ENCODE data around the gene PLEKHG2.

Gene PLEKHG2

GRCh38 chr19:39409208-39410016 is 3.1 kb upstream of the PLEKHG2 start:
- Histone ChIP-seq H3K4me2 (ENCODE audit: low read depth, low read length) (peak overlapping the region; percentile 99), H3K9me3 (replicated peaks; ENCODE audit: insufficient read depth, low read length) (no peaks in the 10 kb centered on the region), H3K4me3 (ENCODE audit: low read length) (peak overlapping the region; percentile 98), H3K36me3 (replicated peaks; ENCODE audit: insufficient read depth, low read length) (peaks cover 12% of the 10 kb centered on the region; the same call in 1 of the 2 replicates), H2AFZ (ENCODE audit: low read length) (no peak overlapping the region), H4K20me1 (ENCODE audit: insufficient read depth, low read length) (peaks cover 20% of the 10 kb centered on the region; the same call in 1 of the 2 replicates), H3F3A (ENCODE audit: insufficient read depth, low read length) (peaks cover 70% of the 10 kb centered on the region), H3K79me2 (ENCODE audit: low read length) (peaks cover 24% of the 10 kb centered on the region), H3K9ac (ENCODE audit: low read length) (peak overlapping the region; percentile 99), H3K9me2 (replicated peaks; ENCODE audit: insufficient read depth, low read length) (no peaks in the 10 kb centered on the region), H3K27me3 (replicated peaks; ENCODE audit: insufficient read depth, low read length) (no peaks in the 10 kb centered on the region), H3K4me1 (ENCODE audit: low read length) (peaks cover 23% of the 10 kb centered on the region), H3K27ac (ENCODE audit: low read length) (peak overlapping the region; percentile 100)
- peak; percentile 90 for DNase-seq
- no peak for TF ChIP-seq EZH2phosphoT487 (IDR thresholded peaks at IDR 0.05; ENCODE audit: low read length)
- TF ChIP-seq CTCF (IDR thresholded peaks at IDR 0.05; ENCODE audit: low read length): 0 out of 2 replicates have a peak, but pooled peaks have one; percentile 6
- TF ChIP-seq EZH2 (optimal IDR thresholded peaks at IDR 0.05; ENCODE audit: low read depth, low read length): no peak

GRCh38 chr19:39410017-39410830 is 2.2 kb upstream of the PLEKHG2 start:
- H3K9ac ChIP-seq (ENCODE audit: low read length): peak overlapping the region; percentile 99
- no peak overlapping the region for H2AFZ ChIP-seq (ENCODE audit: low read length)
- H3K4me1 ChIP-seq (ENCODE audit: low read length): peaks cover 19% of the 10 kb centered on the region
- H3K79me2 ChIP-seq (ENCODE audit: low read length): peaks cover 24% of the 10 kb centered on the region
- H3K27me3 ChIP-seq (replicated peaks; ENCODE audit: insufficient read depth, low read length): no peaks in the 10 kb centered on the region
- peaks cover 12% of the 10 kb centered on the region; the same call in 1 of the 2 replicates for H3K36me3 ChIP-seq (replicated peaks; ENCODE audit: insufficient read depth, low read length)
- H3K9me2 ChIP-seq (replicated peaks; ENCODE audit: insufficient read depth, low read length): no peaks in the 10 kb centered on the region
- peak overlapping the region; percentile 47 for H3K4me2 ChIP-seq (ENCODE audit: low read depth, low read length)
- peaks cover 62% of the 10 kb centered on the region for H3F3A ChIP-seq (ENCODE audit: insufficient read depth, low read length)
- no peaks in the 10 kb centered on the region for H3K9me3 ChIP-seq (replicated peaks; ENCODE audit: insufficient read depth, low read length)
- peak overlapping the region; percentile 100 for H3K27ac ChIP-seq (ENCODE audit: low read length)
- H4K20me1 ChIP-seq (ENCODE audit: insufficient read depth, low read length): peaks cover 20% of the 10 kb centered on the region; the same call in 1 of the 2 replicates
- peak overlapping the region; percentile 98 for H3K4me3 ChIP-seq (ENCODE audit: low read length)
- TF ChIP-seq EZH2phosphoT487 (IDR thresholded peaks at IDR 0.05; ENCODE audit: low read length) (no peak), EZH2 (optimal IDR thresholded peaks at IDR 0.05; ENCODE audit: low read depth, low read length) (no peak), CTCF (IDR thresholded peaks at IDR 0.05; ENCODE audit: low read length) (no peak)
- peak; percentile 39 for DNase-seq

GRCh38 chr19:39410831-39411080 is 1.7 kb upstream of the PLEKHG2 start:
- H3K9me2 ChIP-seq (replicated peaks; ENCODE audit: insufficient read depth, low read length): no peaks in the 10 kb centered on the region
- H4K20me1 ChIP-seq (ENCODE audit: insufficient read depth, low read length): peaks cover 20% of the 10 kb centered on the region; the same call in 1 of the 2 replicates
- H3K9ac ChIP-seq (ENCODE audit: low read length): peak overlapping the region; percentile 99; the same call in 1 of the 2 replicates
- no peak overlapping the region for H2AFZ ChIP-seq (ENCODE audit: low read length)
- peaks cover 15% of the 10 kb centered on the region for H3K4me1 ChIP-seq (ENCODE audit: low read length)
- peaks cover 12% of the 10 kb centered on the region; the same call in 1 of the 2 replicates for H3K36me3 ChIP-seq (replicated peaks; ENCODE audit: insufficient read depth, low read length)
- TF ChIP-seq EZH2phosphoT487 (IDR thresholded peaks at IDR 0.05; ENCODE audit: low read length): no peak
- no peak for TF ChIP-seq CTCF (IDR thresholded peaks at IDR 0.05; ENCODE audit: low read length)
- no peak for TF ChIP-seq EZH2 (optimal IDR thresholded peaks at IDR 0.05; ENCODE audit: low read depth, low read length)
- H3K9me3 ChIP-seq (replicated peaks; ENCODE audit: insufficient read depth, low read length): no peaks in the 10 kb centered on the region
- peaks cover 57% of the 10 kb centered on the region for H3F3A ChIP-seq (ENCODE audit: insufficient read depth, low read length)
- H3K4me2 ChIP-seq (ENCODE audit: low read depth, low read length): peak overlapping the region; percentile 47
- H3K27me3 ChIP-seq (replicated peaks; ENCODE audit: insufficient read depth, low read length): no peaks in the 10 kb centered on the region
- no peak for DNase-seq
- peak overlapping the region; percentile 100; the same call in 1 of the 2 replicates for H3K27ac ChIP-seq (ENCODE audit: low read length)
- H3K79me2 ChIP-seq (ENCODE audit: low read length): peaks cover 24% of the 10 kb centered on the region
- H3K4me3 ChIP-seq (ENCODE audit: low read length): no peak overlapping the region
